Measurements from ENCODE around the gene ARTN.

DNA sequence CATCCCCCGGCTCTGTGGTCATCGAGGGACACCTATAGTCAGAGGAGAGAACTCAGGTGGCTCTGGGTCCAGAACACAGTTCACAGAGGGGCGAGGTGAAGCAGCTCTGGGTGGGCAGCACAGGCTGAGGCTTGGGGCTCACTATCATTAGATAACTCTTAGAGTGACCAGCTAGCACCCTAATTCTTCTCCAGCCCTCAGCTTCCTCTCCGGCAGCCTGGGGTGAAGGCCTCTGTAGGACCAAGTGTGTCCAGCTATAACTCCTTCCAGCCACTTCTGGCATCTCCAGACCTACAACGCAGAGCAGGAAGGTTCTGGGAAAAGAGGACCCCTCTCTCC lies 1.4 kb downstream of the ARTN start:
- TF ChIP-seq, protein P1, sequence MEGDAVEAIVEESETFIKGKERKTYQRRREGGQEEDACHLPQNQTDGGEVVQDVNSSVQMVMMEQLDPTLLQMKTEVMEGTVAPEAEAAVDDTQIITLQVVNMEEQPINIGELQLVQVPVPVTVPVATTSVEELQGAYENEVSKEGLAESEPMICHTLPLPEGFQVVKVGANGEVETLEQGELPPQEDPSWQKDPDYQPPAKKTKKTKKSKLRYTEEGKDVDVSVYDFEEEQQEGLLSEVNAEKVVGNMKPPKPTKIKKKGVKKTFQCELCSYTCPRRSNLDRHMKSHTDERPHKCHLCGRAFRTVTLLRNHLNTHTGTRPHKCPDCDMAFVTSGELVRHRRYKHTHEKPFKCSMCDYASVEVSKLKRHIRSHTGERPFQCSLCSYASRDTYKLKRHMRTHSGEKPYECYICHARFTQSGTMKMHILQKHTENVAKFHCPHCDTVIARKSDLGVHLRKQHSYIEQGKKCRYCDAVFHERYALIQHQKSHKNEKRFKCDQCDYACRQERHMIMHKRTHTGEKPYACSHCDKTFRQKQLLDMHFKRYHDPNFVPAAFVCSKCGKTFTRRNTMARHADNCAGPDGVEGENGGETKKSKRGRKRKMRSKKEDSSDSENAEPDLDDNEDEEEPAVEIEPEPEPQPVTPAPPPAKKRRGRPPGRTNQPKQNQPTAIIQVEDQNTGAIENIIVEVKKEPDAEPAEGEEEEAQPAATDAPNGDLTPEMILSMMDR (IDR thresholded peaks at IDR 0.05; ENCODE audit: poor library complexity), result no peak
- TF ChIP-seq EZH2 (IDR thresholded peaks at IDR 0.05; ENCODE audit: borderline replicate concordance), result no peak
